DND-41 (cell line): Measurements from ENCODE around the gene OR2L2.

Experiments
- CTCF ChIP-seq: IDR thresholded peaks from 2 replicates; pipeline ENCODE4 v1.5.1; 2012; ENCODE audit warnings: borderline replicate concordance, low read length, moderate library complexity, mild to moderate bottlenecking; ENCODE audit not compliant: poor library complexity, severe bottlenecking; ENCODE audit errors: extremely low read depth
- EZH2 ChIP-seq: IDR thresholded peaks from 3 replicates; pipeline ENCODE4 v1.6.1; 2012; ENCODE audit warnings: borderline replicate concordance, low read depth, mild to moderate bottlenecking, moderate library complexity, low read length, inconsistent platforms; ENCODE audit not compliant: severe bottlenecking

GRCh38 chr1:248007778-248008177, 22.1 kb upstream of the OR2L2 start:
- no peak for TF ChIP-seq EZH2
- TF ChIP-seq CTCF: no peak
